Measurements from ENCODE around the gene MAPKAP1.

Gene MAPKAP1

DNA sequence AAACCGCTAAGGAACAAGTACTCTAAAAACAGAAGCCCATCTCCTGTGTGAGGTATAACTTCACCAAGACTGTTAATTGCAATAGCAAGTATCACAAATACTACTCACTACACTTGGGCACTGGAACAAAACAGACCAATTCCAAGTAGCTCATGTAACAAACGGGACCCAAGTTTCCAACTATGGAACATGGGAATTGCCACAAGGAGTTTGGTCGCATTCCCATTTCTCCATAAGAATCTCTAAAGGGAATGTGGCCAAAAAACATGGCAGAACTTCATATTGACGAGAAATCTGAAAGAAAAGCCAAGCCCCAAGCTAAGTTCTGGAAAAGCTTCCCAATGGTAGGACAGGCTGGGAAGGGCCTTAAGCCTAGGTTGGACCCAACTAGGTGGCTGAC, 162.5 kb downstream of the MAPKAP1 start:
- FAIRE-seq = no peak
- no peak for TF ChIP-seq POLR2AphosphoS5 (IDR thresholded peaks at IDR 0.05; ENCODE audit: low read depth, low read length)
- TF ChIP-seq SPI1 (IDR thresholded peaks at IDR 0.05; ENCODE audit: low read depth, low read length) = no peak
- TF ChIP-seq POLR2A (IDR thresholded peaks at IDR 0.05; ENCODE audit: low read depth, low read length) = no peak
- no peak for TF ChIP-seq PAX5 (IDR thresholded peaks at IDR 0.05; ENCODE audit: insufficient read depth, low read length, severe bottlenecking)
- TF ChIP-seq POU2F2 (IDR thresholded peaks at IDR 0.05; ENCODE audit: low read depth, low read length) = no peak
- TF ChIP-seq TAF1 (IDR thresholded peaks at IDR 0.05; ENCODE audit: low read depth, low read length) = no peak
- no peak for DNase-seq (ENCODE audit: insufficient read length, low spot score)

DNA sequence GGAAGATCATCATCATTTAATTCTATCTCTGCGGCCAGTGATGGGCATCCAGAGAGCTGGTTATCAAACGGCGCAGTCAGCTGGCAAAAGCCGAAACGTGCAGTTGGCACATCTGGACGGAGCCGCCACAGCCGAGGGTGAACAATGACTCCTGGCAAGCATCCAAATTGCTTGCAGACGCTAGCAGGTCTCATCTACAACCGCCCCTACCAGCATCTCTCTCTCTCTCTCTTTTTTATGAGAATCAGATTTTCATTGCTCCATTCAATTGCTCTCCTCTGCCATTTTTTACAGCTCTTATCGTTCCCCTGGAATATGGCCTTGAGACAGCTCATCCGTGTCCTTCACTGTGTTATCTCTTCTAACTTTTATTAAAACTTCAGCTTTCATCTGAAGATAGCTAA, 165.2 kb downstream of the MAPKAP1 start:
- FAIRE-seq (no peak), DNase-seq (ENCODE audit: insufficient read length, low spot score) (no peak)

DNA sequence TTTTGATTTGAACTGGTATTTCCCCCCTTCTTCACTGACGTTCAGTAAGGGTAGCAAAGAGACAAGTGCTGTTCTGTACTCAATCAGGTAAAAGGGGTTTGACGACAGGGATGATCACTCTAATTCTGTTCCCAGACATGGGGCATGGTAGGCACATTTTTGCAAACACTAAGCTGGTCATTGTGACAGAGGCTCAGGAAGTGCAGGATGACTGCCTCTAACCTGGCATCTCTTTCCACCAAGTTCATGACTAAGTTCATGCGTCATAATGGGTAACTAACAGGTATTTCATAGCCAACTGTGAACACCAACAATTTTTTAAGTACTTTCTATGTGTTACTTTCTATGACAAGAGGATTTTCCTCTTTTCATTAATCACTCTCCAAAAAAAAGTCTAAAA, 166.5 kb downstream of the MAPKAP1 start:
- no peak for DNase-seq (ENCODE audit: insufficient read length, low spot score)
- TF ChIP-seq POU2F2 (IDR thresholded peaks at IDR 0.05; ENCODE audit: low read depth, low read length) (no peak), PAX5 (IDR thresholded peaks at IDR 0.05; ENCODE audit: insufficient read depth, low read length, severe bottlenecking) (no peak), TAF1 (IDR thresholded peaks at IDR 0.05; ENCODE audit: low read depth, low read length) (no peak), POLR2A (IDR thresholded peaks at IDR 0.05; ENCODE audit: low read depth, low read length) (no peak), POLR2AphosphoS5 (IDR thresholded peaks at IDR 0.05; ENCODE audit: low read depth, low read length) (no peak), SPI1 (IDR thresholded peaks at IDR 0.05; ENCODE audit: low read depth, low read length) (no peak)
- FAIRE-seq = no peak

More for the DNA sequence above, 165.2 kb downstream of the MAPKAP1 start:
- TF ChIP-seq POLR2AphosphoS5 (IDR thresholded peaks at IDR 0.05; ENCODE audit: low read depth, low read length) (no peak), PAX5 (IDR thresholded peaks at IDR 0.05; ENCODE audit: insufficient read depth, low read length, severe bottlenecking) (no peak), TAF1 (IDR thresholded peaks at IDR 0.05; ENCODE audit: low read depth, low read length) (no peak), POLR2A (IDR thresholded peaks at IDR 0.05; ENCODE audit: low read depth, low read length) (no peak), SPI1 (IDR thresholded peaks at IDR 0.05; ENCODE audit: low read depth, low read length) (no peak), POU2F2 (IDR thresholded peaks at IDR 0.05; ENCODE audit: low read depth, low read length) (no peak)

DNA sequence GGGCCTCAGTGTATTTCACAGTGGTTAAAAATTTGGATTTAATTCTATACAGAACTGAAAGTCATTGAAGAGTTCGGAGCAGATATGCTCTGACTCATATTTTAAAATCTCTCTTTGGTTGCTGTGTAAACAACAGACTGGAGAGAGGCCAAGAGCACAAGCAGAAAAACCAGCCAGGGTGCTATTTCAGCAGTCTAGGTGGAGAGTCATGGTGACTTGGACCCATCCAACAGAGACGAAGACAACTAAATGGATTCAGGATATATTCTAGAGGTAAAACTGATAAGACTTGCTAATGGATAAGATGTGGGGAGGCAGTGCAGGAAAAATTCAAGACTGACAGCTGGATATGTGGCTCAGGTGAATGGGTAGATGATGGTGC, 168.9 kb downstream of the MAPKAP1 start:
- FAIRE-seq = no peak
- no peak for DNase-seq (ENCODE audit: insufficient read length, low spot score)
- TF ChIP-seq POU2F2 (IDR thresholded peaks at IDR 0.05; ENCODE audit: low read depth, low read length) (no peak), POLR2AphosphoS5 (IDR thresholded peaks at IDR 0.05; ENCODE audit: low read depth, low read length) (no peak), POLR2A (IDR thresholded peaks at IDR 0.05; ENCODE audit: low read depth, low read length) (no peak), PAX5 (IDR thresholded peaks at IDR 0.05; ENCODE audit: insufficient read depth, low read length, severe bottlenecking) (no peak), SPI1 (IDR thresholded peaks at IDR 0.05; ENCODE audit: low read depth, low read length) (no peak), TAF1 (IDR thresholded peaks at IDR 0.05; ENCODE audit: low read depth, low read length) (no peak)

DNA sequence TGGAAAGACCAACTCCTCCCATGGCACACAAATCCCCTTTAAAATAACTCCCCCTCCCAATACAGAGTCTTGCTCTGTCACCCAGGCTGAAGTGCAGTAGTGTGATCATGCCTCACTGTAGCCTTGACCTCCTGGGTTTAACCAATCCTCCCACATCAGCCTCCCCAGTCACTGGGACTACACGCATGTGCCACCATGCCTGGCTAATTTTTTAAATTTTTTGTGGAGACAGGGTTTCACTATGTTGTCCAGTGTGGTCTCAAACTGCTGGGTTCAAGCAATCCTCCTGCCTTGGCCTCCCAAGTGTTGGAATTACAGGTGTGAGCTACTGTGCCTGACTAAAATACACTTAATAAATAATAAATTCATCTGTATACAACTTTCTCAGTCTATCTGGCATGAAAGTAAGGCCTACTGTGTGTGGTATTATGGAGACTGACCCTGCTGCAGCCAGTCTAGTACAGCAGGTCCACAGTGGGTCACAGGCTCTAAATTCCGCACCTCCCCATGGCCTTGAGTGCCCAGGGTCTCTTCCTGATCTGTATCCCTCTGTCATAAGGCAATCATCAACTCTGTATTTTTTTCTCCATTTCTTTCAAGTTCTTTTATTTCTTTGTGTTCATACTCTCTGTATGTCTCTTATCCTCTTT, 169.4 kb downstream of the MAPKAP1 start:
- DNase-seq (ENCODE audit: insufficient read length, low spot score) (no peak), FAIRE-seq (no peak)
- no peak for TF ChIP-seq POLR2A (IDR thresholded peaks at IDR 0.05; ENCODE audit: low read depth, low read length)
- TF ChIP-seq SPI1 (IDR thresholded peaks at IDR 0.05; ENCODE audit: low read depth, low read length) = no peak
- no peak for TF ChIP-seq POLR2AphosphoS5 (IDR thresholded peaks at IDR 0.05; ENCODE audit: low read depth, low read length)
- TF ChIP-seq POU2F2 (IDR thresholded peaks at IDR 0.05; ENCODE audit: low read depth, low read length) = no peak
- no peak for TF ChIP-seq TAF1 (IDR thresholded peaks at IDR 0.05; ENCODE audit: low read depth, low read length)
- TF ChIP-seq PAX5 (IDR thresholded peaks at IDR 0.05; ENCODE audit: insufficient read depth, low read length, severe bottlenecking) = no peak

DNA sequence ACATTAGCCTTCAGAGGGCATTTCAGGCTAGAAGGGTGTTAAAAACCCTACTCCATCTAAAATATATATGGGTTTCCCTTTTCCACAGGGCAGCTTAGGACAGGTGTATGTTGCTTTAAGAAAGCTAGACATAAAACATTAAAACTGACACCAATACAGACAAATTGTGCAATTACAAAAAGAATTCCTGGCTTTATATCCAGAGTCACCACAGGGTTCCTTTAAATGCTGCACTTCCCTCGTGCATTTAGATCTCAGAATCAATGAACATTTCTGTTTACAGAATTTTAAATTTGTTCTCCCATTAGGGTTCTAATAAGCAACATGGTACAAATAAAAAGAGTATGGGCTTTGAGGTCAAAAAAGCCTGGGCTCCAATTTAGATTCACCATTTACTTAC, 170.2 kb downstream of the MAPKAP1 start:
- DNase-seq (ENCODE audit: insufficient read length, low spot score) = no peak
- TF ChIP-seq TAF1 (IDR thresholded peaks at IDR 0.05; ENCODE audit: low read depth, low read length) = no peak
- TF ChIP-seq SPI1 (IDR thresholded peaks at IDR 0.05; ENCODE audit: low read depth, low read length) = no peak
- TF ChIP-seq PAX5 (IDR thresholded peaks at IDR 0.05; ENCODE audit: insufficient read depth, low read length, severe bottlenecking) = no peak
- TF ChIP-seq POLR2AphosphoS5 (IDR thresholded peaks at IDR 0.05; ENCODE audit: low read depth, low read length) = no peak
- TF ChIP-seq POLR2A (IDR thresholded peaks at IDR 0.05; ENCODE audit: low read depth, low read length) = no peak
- TF ChIP-seq POU2F2 (IDR thresholded peaks at IDR 0.05; ENCODE audit: low read depth, low read length) = no peak

DNA sequence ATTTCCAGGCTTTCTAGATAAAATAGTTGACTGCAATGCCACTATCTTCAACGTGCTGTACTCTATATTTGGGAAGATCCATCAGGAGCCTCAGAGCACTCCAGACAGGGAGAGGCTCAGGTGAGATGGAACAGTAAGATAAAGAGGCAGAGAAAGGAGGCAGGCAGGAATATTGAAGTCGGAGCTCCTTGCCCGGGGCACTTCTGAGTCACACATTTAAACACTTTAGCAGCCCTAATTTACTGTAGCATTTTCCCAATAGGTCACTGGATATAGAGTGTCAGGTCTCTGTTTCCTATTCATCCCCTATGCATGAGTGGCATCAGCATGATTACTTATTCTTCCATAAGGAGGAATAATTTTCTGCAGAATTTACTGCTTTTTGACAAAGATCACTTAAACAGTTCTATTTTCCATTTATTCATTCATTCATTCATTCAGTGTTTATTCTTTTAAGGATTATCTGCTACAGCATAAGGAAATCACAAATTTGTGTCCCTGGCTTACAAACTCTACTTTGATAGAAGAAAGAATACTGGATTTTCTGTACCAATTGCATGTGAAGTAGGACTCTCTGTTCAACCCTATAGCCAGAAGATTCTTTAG, 170.7 kb downstream of the MAPKAP1 start:
- FAIRE-seq (no peak), DNase-seq (ENCODE audit: insufficient read length, low spot score) (no peak)
- no peak for TF ChIP-seq TAF1 (IDR thresholded peaks at IDR 0.05; ENCODE audit: low read depth, low read length)
- no peak for TF ChIP-seq POLR2A (IDR thresholded peaks at IDR 0.05; ENCODE audit: low read depth, low read length)
- no peak for TF ChIP-seq POU2F2 (IDR thresholded peaks at IDR 0.05; ENCODE audit: low read depth, low read length)
- no peak for TF ChIP-seq POLR2AphosphoS5 (IDR thresholded peaks at IDR 0.05; ENCODE audit: low read depth, low read length)
- TF ChIP-seq PAX5 (IDR thresholded peaks at IDR 0.05; ENCODE audit: insufficient read depth, low read length, severe bottlenecking) = no peak
- TF ChIP-seq SPI1 (IDR thresholded peaks at IDR 0.05; ENCODE audit: low read depth, low read length) = no peak

More for the DNA sequence above, 170.2 kb downstream of the MAPKAP1 start:
- no peak for FAIRE-seq

DNA sequence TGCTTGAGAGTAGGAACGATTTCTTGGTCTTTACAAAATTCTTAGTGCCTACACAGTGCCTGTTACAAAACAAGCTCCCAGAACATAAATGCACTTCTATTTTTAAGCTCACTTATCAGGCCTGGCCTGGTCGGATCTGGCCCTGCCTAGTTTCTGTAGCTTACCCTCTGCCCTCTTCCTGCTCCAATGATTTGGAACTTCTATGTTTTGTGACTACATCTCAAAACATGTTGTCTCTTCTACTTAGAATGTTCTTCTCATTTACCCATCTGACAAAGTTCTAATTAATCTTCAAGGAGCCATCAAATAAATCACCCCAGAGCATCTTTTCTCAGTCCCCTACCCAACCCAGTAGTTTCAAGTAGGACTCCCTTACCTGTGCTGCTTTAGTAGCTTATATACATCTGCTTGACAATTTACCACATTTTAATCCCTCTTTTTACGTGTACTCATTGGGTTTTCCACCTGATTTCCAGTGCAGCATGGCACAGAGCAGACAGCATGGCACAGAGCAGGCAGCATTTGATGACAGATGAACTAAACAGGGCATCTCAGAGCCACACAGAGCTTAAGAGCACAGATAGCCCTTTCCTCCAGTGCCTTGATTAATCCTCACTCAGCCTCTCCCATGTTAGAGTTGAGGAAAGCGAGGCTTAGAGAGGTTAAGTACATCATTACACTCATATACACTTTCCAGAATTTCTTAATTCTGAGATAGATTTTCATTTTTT, 171.9 kb downstream of the MAPKAP1 start:
- no peak for TF ChIP-seq PAX5 (IDR thresholded peaks at IDR 0.05; ENCODE audit: insufficient read depth, low read length, severe bottlenecking)
- TF ChIP-seq POLR2AphosphoS5 (IDR thresholded peaks at IDR 0.05; ENCODE audit: low read depth, low read length) = no peak
- no peak for TF ChIP-seq POU2F2 (IDR thresholded peaks at IDR 0.05; ENCODE audit: low read depth, low read length)
- no peak for TF ChIP-seq TAF1 (IDR thresholded peaks at IDR 0.05; ENCODE audit: low read depth, low read length)
- no peak for TF ChIP-seq POLR2A (IDR thresholded peaks at IDR 0.05; ENCODE audit: low read depth, low read length)
- TF ChIP-seq SPI1 (IDR thresholded peaks at IDR 0.05; ENCODE audit: low read depth, low read length) = no peak
- FAIRE-seq (peak; percentile 41), DNase-seq (ENCODE audit: insufficient read length, low spot score) (no peak)
